Common myeloid progenitor, CD34-positive (primary cell): Measurements from ENCODE around the gene ANKMY1.
A peak's percentile ranks its signal among the peaks of the same experiment; 100 is the strongest.

ENCODE experiments used
- CTCF ChIA-PET: fragments of 350-600 bp; sonication (Branson Sonifier 250); formaldehyde crosslinking; loops from one replicate; lab custom pipeline; 2021; ENCODE audit warnings: antibody characterized with exemption; lab: Charles Lee
- POLR2A ChIA-PET: fragments of 350-600 bp; sonication (Branson Sonifier 250); formaldehyde crosslinking; loops from one replicate; lab custom pipeline; 2021; ENCODE audit warnings: antibody characterized with exemption; lab: Charles Lee
- DNase-seq, 3 donors: peaks; one replicate each; pipeline versions ENCODE4 v3.0.0 to v3.0.0-alpha.2; 2013
- H3K27ac ChIP-seq, 2 experiments: 1 replicate in 1 of 2; 2 replicates in 1 of 2; pipeline ENCODE4 v1.7.0; 2013; ENCODE audit warnings: inconsistent platforms in 2 of 2, low read length in 2 of 2, mild to moderate bottlenecking in 2 of 2, low read depth in 1 of 2, moderate library complexity in 1 of 2; ENCODE audit not compliant: severe bottlenecking in 2 of 2, insufficient read depth in 1 of 2, poor library complexity in 1 of 2
- H3K27me3 ChIP-seq, 5 experiments: replicated peaks in 2 of 5; 1 replicate in 3 of 5; 2 replicates in 2 of 5; pipeline versions ENCODE4 v1.6.1 to v1.7.0; 2013; ENCODE audit warnings: low read length in 4 of 5, mild to moderate bottlenecking in 2 of 5, moderate library complexity in 2 of 5, inconsistent platforms in 1 of 5; ENCODE audit not compliant: insufficient read depth in 5 of 5, control insufficient read depth in 4 of 5
- H3K36me3 ChIP-seq, 4 experiments: 1 replicate in 2 of 4; 2 replicates in 2 of 4; pipeline versions ENCODE4 v1.6.1 to v1.7.0; 2013; ENCODE audit warnings: low read length in 3 of 4, control low read depth in 1 of 4, mild to moderate bottlenecking in 1 of 4; ENCODE audit not compliant: control insufficient read depth in 4 of 4, insufficient read depth in 4 of 4
- H3K4me1 ChIP-seq, 4 experiments: 1 replicate in 3 of 4; 2 replicates in 1 of 4; pipeline versions ENCODE4 v1.6.1 to v1.7.1; 2013; ENCODE audit warnings: low read length in 3 of 4, mild to moderate bottlenecking in 3 of 4, control low read depth in 1 of 4, inconsistent platforms in 1 of 4, moderate library complexity in 1 of 4; ENCODE audit not compliant: control insufficient read depth in 4 of 4, insufficient read depth in 4 of 4; ENCODE audit errors: control extremely low read depth in 1 of 4
- H3K4me3 ChIP-seq, 7 experiments: 1 replicate in 4 of 7; 2 replicates in 3 of 7; pipeline versions ENCODE4 v1.5.1 to v1.7.0; 2013; ENCODE audit warnings: mild to moderate bottlenecking in 7 of 7, low read length in 6 of 7, moderate library complexity in 6 of 7, inconsistent platforms in 2 of 7, low read depth in 2 of 7, control low read depth in 1 of 7; ENCODE audit not compliant: insufficient read depth in 4 of 7, control insufficient read depth in 1 of 7; ENCODE audit errors: extremely low read depth in 1 of 7
- H3K9me3 ChIP-seq, 5 experiments: 1 replicate in 4 of 5; 2 replicates in 1 of 5; pipeline versions ENCODE4 v1.6.1 to v1.7.1; 2013; ENCODE audit warnings: low read length in 4 of 5, mild to moderate bottlenecking in 2 of 5, inconsistent platforms in 1 of 5, low read depth in 1 of 5, moderate library complexity in 1 of 5; ENCODE audit not compliant: control insufficient read depth in 4 of 5, insufficient read depth in 2 of 5; ENCODE audit errors: control extremely low read depth in 1 of 5
- WGBS: methylation state at CpG from one replicate; pipeline ENCODE4 v1.1.5; 2013; ENCODE audit not compliant: insufficient coverage; 5-methylcytosine and 5-hydroxymethylcytosine counted together

Gene ANKMY1

DNA sequence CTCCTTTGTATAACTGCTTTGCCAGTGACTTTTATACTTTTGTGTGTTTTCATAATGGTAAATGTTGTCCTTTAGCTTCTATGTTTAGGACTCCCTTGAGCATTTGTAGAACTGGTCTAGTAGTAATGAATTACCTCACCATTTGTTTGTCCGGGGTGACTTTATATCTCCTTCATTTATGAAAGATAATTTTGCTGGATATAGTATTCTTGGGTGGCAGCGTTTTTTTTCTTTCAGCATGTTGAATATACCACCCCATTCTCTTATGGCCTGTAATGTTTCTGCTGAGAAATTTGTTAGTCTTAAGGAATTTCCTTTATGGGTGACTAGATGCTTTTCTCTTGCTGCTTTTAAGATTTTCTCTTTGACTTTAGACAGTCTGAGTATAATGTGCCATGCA is 66.3 kb downstream of the ANKMY1 start:
- Histone ChIP-seq H3K27me3 (no peaks in the 10 kb centered on the region), H3K36me3 (peaks cover 0 to 14% (median 7%) of the 10 kb centered on the region in 4 experiments), H3K9me3 (peaks cover 1 to 61% (median 14%) of the 10 kb centered on the region in 5 experiments), H3K27ac (no peak overlapping the region), H3K4me3 (no peak overlapping the region), H3K4me1 (no peaks in the 10 kb centered on the region)
- peak in 2 of 3 donors; percentile 9 to 15 for DNase-seq
- ChIA-PET POLR2A (no interaction called here), CTCF (no interaction called here)
- no CpG with 5 or more reads among the region's 2 CpGs for WGBS

GRCh38 chr2:240482141-240482540 is 75.6 kb downstream of the ANKMY1 start:
- peaks cover 0 to 11% (median 0%) of the 10 kb centered on the region in 5 experiments for H3K9me3 ChIP-seq
- 98% methylated on average over 9 of the region's 11 CpGs for WGBS
- ChIA-PET POLR2A (no interaction called here), CTCF (no interaction called here)
- H3K4me1 ChIP-seq: no peaks in the 10 kb centered on the region
- no peak for DNase-seq
- no peak overlapping the region for H3K4me3 ChIP-seq
- H3K27ac ChIP-seq: no peak overlapping the region
- peaks cover 0 to 1% (median 0%) of the 10 kb centered on the region in 4 experiments for H3K36me3 ChIP-seq
- H3K27me3 ChIP-seq: no peaks in the 10 kb centered on the region

GRCh38 chr2:240481720-240482119 is 76.1 kb downstream of the ANKMY1 start:
- Histone ChIP-seq H3K27me3 (no peaks in the 10 kb centered on the region), H3K9me3 (peaks cover 0 to 8% (median 0%) of the 10 kb centered on the region in 5 experiments), H3K4me1 (no peaks in the 10 kb centered on the region), H3K27ac (no peak overlapping the region), H3K4me3 (no peak overlapping the region), H3K36me3 (peaks cover 0 to 1% (median 0%) of the 10 kb centered on the region in 4 experiments)
- CTCF ChIA-PET: no interaction called here
- WGBS: 100% methylated on average over 4 of the region's 5 CpGs
- POLR2A ChIA-PET: no interaction called here
- no peak for DNase-seq

GRCh38 chr2:240480834-240481623 is 76.8 kb downstream of the ANKMY1 start:
- WGBS: 96% methylated on average over 20 of the region's 25 CpGs
- no peak for DNase-seq
- H3K4me3 ChIP-seq: no peak overlapping the region
- POLR2A ChIA-PET: no interaction called here
- no peaks in the 10 kb centered on the region for H3K27me3 ChIP-seq
- peaks cover 0 to 11% (median 4%) of the 10 kb centered on the region in 5 experiments for H3K9me3 ChIP-seq
- no peak overlapping the region for H3K27ac ChIP-seq
- peaks cover 0 to 1% (median 0%) of the 10 kb centered on the region in 4 experiments for H3K36me3 ChIP-seq
- CTCF ChIA-PET: no interaction called here
- H3K4me1 ChIP-seq: no peaks in the 10 kb centered on the region

DNA sequence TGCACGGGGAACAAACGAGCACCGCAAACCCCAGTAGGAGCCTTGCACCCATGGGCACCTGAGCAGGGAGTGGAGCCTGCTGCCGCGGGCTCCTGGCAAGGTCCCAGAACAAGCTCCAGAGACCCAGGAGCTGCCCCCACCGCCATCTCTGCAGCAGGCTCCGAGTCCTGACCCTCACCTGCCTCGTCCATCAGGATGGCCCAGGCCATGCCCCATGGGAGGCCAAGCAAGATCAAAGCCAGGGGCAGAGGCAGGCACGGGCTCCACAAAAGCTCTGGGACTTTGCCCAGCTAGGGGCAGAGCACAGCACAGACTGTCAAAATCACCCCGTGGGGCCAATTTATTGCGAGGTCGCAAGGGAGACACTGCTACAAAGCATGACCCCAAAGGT is 78.7 kb downstream of the ANKMY1 start:
- no peak overlapping the region for H3K27ac ChIP-seq
- no peaks in the 10 kb centered on the region for H3K27me3 ChIP-seq
- peaks cover 0 to 3% (median 0%) of the 10 kb centered on the region in 4 experiments for H3K36me3 ChIP-seq
- no peaks in the 10 kb centered on the region for H3K4me1 ChIP-seq
- DNase-seq: no peak
- 89% methylated on average over 11 of the region's 12 CpGs for WGBS
- CTCF ChIA-PET: interaction anchor here (1.1 kb wide), 1 partner anchor 11 kb away, joined by 3 read pairs; no protein-coding TSS in a partner anchor
- H3K9me3 ChIP-seq: peaks cover 0 to 16% (median 0%) of the 10 kb centered on the region in 5 experiments
- POLR2A ChIA-PET: no interaction called here
- no peak overlapping the region for H3K4me3 ChIP-seq

GRCh38 chr2:240478346-240479110 is 79.3 kb downstream of the ANKMY1 start:
- no peak for DNase-seq
- WGBS: 98% methylated on average over 17 of the region's 21 CpGs
- H3K36me3 ChIP-seq: peaks cover 0 to 3% (median 0%) of the 10 kb centered on the region in 4 experiments
- ChIA-PET CTCF (interaction anchor here (1.1 kb wide), 1 partner anchor 10 kb away, joined by 3 read pairs; no protein-coding TSS in a partner anchor), POLR2A (no interaction called here)
- no peaks in the 10 kb centered on the region for H3K4me1 ChIP-seq
- H3K9me3 ChIP-seq: peaks cover 0 to 20% (median 2%) of the 10 kb centered on the region in 5 experiments
- H3K4me3 ChIP-seq: no peak overlapping the region
- H3K27me3 ChIP-seq: no peaks in the 10 kb centered on the region
- no peak overlapping the region for H3K27ac ChIP-seq

DNA sequence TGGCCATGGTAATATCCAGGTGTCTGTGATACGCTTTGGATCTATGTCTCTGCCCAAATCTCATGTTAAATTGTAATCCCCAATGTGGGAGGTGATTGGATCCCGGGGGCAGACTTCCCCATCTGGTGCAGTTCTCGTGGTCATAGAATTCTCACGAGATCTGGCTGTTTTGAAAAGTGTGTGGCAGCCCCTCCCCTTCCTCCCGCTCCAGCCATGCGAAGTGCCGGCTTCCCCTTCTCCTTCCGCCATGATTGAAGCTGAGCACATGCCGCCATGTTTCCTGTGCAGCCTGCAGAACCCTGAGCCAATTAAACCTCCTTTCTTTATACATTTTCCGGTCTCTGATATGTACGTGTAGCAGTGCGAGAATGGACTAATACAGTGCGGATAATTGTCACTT is 79.9 kb downstream of the ANKMY1 start:
- Histone ChIP-seq H3K9me3 (peaks cover 0 to 24% (median 6%) of the 10 kb centered on the region in 5 experiments), H3K27me3 (no peaks in the 10 kb centered on the region), H3K27ac (no peak overlapping the region), H3K36me3 (peaks cover 0 to 3% (median 0%) of the 10 kb centered on the region in 4 experiments), H3K4me3 (no peak overlapping the region), H3K4me1 (no peaks in the 10 kb centered on the region)
- no peak for DNase-seq
- CTCF ChIA-PET: no interaction called here
- WGBS: 91% methylated on average over 11 of the region's 13 CpGs
- POLR2A ChIA-PET: no interaction called here
